ENCODE measurements around the gene KCNJ1.

DNA sequence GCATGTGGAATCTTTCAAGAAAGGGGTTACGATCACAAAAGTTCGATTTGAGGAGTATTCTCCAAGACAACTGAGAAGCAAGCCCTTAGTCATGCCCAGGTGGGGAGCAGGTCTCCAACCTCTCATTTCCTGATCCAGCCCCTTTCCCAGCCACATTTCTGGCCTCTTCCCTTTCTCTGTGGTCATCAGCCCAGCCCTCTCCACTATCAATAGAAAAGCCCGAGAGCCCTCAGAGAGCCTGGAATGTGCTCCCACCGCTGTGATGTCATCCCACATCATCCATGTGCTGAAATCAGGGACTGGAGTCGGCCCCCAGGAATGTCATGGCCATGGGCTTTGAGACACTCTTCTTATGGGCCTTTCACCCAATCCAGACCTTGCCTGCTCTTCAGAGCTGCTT is 62.6 kb downstream of the KCNJ1 start:
- no peak for TF ChIP-seq EP300 (IDR thresholded peaks at IDR 0.05)
- TF ChIP-seq, protein P1, sequence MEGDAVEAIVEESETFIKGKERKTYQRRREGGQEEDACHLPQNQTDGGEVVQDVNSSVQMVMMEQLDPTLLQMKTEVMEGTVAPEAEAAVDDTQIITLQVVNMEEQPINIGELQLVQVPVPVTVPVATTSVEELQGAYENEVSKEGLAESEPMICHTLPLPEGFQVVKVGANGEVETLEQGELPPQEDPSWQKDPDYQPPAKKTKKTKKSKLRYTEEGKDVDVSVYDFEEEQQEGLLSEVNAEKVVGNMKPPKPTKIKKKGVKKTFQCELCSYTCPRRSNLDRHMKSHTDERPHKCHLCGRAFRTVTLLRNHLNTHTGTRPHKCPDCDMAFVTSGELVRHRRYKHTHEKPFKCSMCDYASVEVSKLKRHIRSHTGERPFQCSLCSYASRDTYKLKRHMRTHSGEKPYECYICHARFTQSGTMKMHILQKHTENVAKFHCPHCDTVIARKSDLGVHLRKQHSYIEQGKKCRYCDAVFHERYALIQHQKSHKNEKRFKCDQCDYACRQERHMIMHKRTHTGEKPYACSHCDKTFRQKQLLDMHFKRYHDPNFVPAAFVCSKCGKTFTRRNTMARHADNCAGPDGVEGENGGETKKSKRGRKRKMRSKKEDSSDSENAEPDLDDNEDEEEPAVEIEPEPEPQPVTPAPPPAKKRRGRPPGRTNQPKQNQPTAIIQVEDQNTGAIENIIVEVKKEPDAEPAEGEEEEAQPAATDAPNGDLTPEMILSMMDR (IDR thresholded peaks at IDR 0.05): no peak
- no peak for TF ChIP-seq POLR2A (IDR thresholded peaks at IDR 0.05; ENCODE audit: low read depth)
